Liver (tissue), 9 donors: ENCODE measurements around the gene OR7A17. TPM values are rescaled to one million over a fixed set of nuclear protein-coding genes. Genes with fewer than 3 reads are reported as not detected.

Source experiments
- DNase-seq: peaks from one replicate; pipeline ENCODE4 v3.0.0-alpha.2; 2017; ENCODE audit warnings: low spot score
- H3K27ac ChIP-seq, 2 donors: one replicate each; pipeline ENCODE4 v1.7.0; 2013; ENCODE audit warnings: inconsistent platforms in 2 of 2, low read length in 2 of 2, control low read depth in 1 of 2, low read depth in 1 of 2, mild to moderate bottlenecking in 1 of 2
- H3K27me3 ChIP-seq, 4 donors: one replicate each; pipeline versions ENCODE4 v1.6.1 to v1.7.0; 2013; ENCODE audit warnings: low read length in 3 of 4, inconsistent platforms in 1 of 4, mild to moderate bottlenecking in 1 of 4, moderate library complexity in 1 of 4; ENCODE audit not compliant: control insufficient read depth in 4 of 4, insufficient read depth in 4 of 4
- H3K36me3 ChIP-seq, 4 donors: one replicate each; pipeline versions ENCODE4 v1.6.1 to v1.7.0; 2013; ENCODE audit warnings: low read length in 3 of 4, mild to moderate bottlenecking in 3 of 4, low read depth in 1 of 4, moderate library complexity in 1 of 4; ENCODE audit not compliant: control insufficient read depth in 4 of 4, insufficient read depth in 3 of 4
- H3K4me1 ChIP-seq, 4 donors: one replicate each; pipeline versions ENCODE4 v1.6.1 to v1.7.0; 2013; ENCODE audit warnings: low read length in 3 of 4, mild to moderate bottlenecking in 3 of 4, moderate library complexity in 1 of 4; ENCODE audit not compliant: control insufficient read depth in 4 of 4, insufficient read depth in 4 of 4
- H3K4me3 ChIP-seq, 3 donors: one replicate each; pipeline versions ENCODE4 v1.6.1 to v1.7.0; 2013; ENCODE audit warnings: low read length in 3 of 3, control low read depth in 1 of 3, low read depth in 1 of 3, mild to moderate bottlenecking in 1 of 3
- H3K9ac ChIP-seq, 2 donors: one replicate each; pipeline ENCODE4 v1.7.0; 2013; ENCODE audit warnings: low read length in 2 of 2, mild to moderate bottlenecking in 2 of 2, moderate library complexity in 2 of 2, control low read depth in 1 of 2, low read depth in 1 of 2
- H3K9me3 ChIP-seq, 4 donors: one replicate each; pipeline versions ENCODE4 v1.6.1 to v1.7.0; 2013; ENCODE audit warnings: low read length in 3 of 4; ENCODE audit not compliant: control insufficient read depth in 4 of 4
- CTCF ChIP-seq: fragments of 150-350 bp; IDR thresholded peaks from 2 replicates; pipeline ENCODE4 v1.5.1; 2017; ENCODE audit warnings: improper control_type of control experiment, low read depth, low read length; ENCODE audit not compliant: missing input control
- FOXA2 ChIP-seq: IDR thresholded peaks from 2 replicates; pipeline ENCODE4 v1.6.1; 2016; ENCODE audit warnings: antibody characterized with exemption
- GABPA ChIP-seq, 2 donors: IDR thresholded peaks in 1 of 2; conservative IDR thresholded peaks in 1 of 2; 2 replicates each; pipeline ENCODE4 v1.6.1; 2016; ENCODE audit warnings: antibody characterized with exemption in 2 of 2, mild to moderate bottlenecking in 1 of 2, moderate library complexity in 1 of 2
- HNF4A ChIP-seq, 2 donors: conservative IDR thresholded peaks; 2 replicates each; pipeline ENCODE4 v1.6.1; 2016; ENCODE audit warnings: antibody characterized with exemption in 2 of 2, mild to moderate bottlenecking in 2 of 2
- MAX ChIP-seq: IDR thresholded peaks from 2 replicates; pipeline ENCODE4 v1.6.1; 2016; ENCODE audit warnings: antibody characterized with exemption
- RAD21 ChIP-seq, 2 donors: IDR thresholded peaks; 2 replicates each; pipeline ENCODE4 v1.6.1; 2016; ENCODE audit warnings: antibody characterized with exemption in 2 of 2, mild to moderate bottlenecking in 2 of 2
- RXRA ChIP-seq, 2 donors: IDR thresholded peaks; 2 replicates each; pipeline ENCODE4 v1.6.1; 2017 to 2018; ENCODE audit warnings: antibody characterized with exemption in 2 of 2, mild to moderate bottlenecking in 1 of 2
- SP1 ChIP-seq: IDR thresholded peaks from 2 replicates; pipeline ENCODE4 v1.6.1; 2018; ENCODE audit warnings: antibody characterized with exemption, mild to moderate bottlenecking
- TAF1 ChIP-seq: conservative IDR thresholded peaks from 2 replicates; pipeline ENCODE4 v1.6.1; 2016; ENCODE audit warnings: antibody characterized with exemption, mild to moderate bottlenecking
- YY1 ChIP-seq: IDR thresholded peaks from 2 replicates; pipeline ENCODE4 v1.6.1; 2016; ENCODE audit warnings: antibody characterized with exemption, mild to moderate bottlenecking
- ZBTB33 ChIP-seq: IDR thresholded peaks from 2 replicates; pipeline ENCODE4 v1.6.1; 2016; ENCODE audit warnings: antibody characterized with exemption
- WGBS: extraction: QIAGEN DNeasy Blood & Tissue Kit; methylation state at CpG from one replicate; pipeline ENCODE4 v1.1.7; 2013; 5-methylcytosine and 5-hydroxymethylcytosine counted together
- polyA plus RNA-seq, 2 donors: library from polyadenylated mRNA; stranded (reverse) in 1 of 2; unstranded in 1 of 2; fragments of 200-250 nt in 1 of 2; fragments of >200 nt in 1 of 2; fragmentation: Nextera tagmentation in 1 of 2; extraction: Ambion mirVana in 1 of 2; gene quantifications; one replicate each; pipeline versions ENCODE4 v1.2.1 to v1.2.3, GENCODE V29; 2013 to 2015
- total RNA-seq, 2 donors: library from RNA; depleted of rRNA; stranded (reverse); fragments of >200 nt; gene quantifications; one replicate each; pipeline ENCODE4 v1.2.3, GENCODE V29; 2014
- TF ChIP-seq, protein P1 (sequence below): IDR thresholded peaks from 2 replicates; pipeline ENCODE4 v1.6.1; 2016; ENCODE audit warnings: antibody characterized with exemption
- donor health status: healthy.
- donor health status: healthy.
- donor health status: healthy.
- donor health status: healthy.
- donor health status: healthy.

Gene OR7A17
- total and polyA plus RNA-seq, 4 donors, result not detected

GRCh38 chr19:14890643-14891379, 4.9 kb upstream of the OR7A17 start:
- Histone ChIP-seq H3K27ac (no peak overlapping the region), H3K36me3 (no peaks in the 10 kb centered on the region), H3K27me3 (peaks cover 0 to 4% (median 0%) of the 10 kb centered on the region in 4 donors), H3K9me3 (no peaks in the 10 kb centered on the region), H3K9ac (no peak overlapping the region), H3K4me1 (peaks cover 0 to 4% (median 0%) of the 10 kb centered on the region in 4 donors), H3K4me3 (no peak overlapping the region)
- WGBS, result 50% methylated on average over 10 of the region's 10 CpGs
- no peak for TF ChIP-seq CTCF
- no peak for TF ChIP-seq TAF1
- TF ChIP-seq SP1, result no peak
- TF ChIP-seq FOXA2, result no peak
- no peak for TF ChIP-seq HNF4A (conservative IDR thresholded peaks at IDR 0.05)
- no peak for TF ChIP-seq MAX
- TF ChIP-seq ZBTB33, result no peak
- no peak for TF ChIP-seq GABPA (IDR thresholded peaks at IDR 0.05 in 1 of 2, conservative IDR thresholded peaks at IDR 0.05 in 1 of 2)
- TF ChIP-seq YY1, result no peak
- DNase-seq, result peak; percentile 37

DNA sequence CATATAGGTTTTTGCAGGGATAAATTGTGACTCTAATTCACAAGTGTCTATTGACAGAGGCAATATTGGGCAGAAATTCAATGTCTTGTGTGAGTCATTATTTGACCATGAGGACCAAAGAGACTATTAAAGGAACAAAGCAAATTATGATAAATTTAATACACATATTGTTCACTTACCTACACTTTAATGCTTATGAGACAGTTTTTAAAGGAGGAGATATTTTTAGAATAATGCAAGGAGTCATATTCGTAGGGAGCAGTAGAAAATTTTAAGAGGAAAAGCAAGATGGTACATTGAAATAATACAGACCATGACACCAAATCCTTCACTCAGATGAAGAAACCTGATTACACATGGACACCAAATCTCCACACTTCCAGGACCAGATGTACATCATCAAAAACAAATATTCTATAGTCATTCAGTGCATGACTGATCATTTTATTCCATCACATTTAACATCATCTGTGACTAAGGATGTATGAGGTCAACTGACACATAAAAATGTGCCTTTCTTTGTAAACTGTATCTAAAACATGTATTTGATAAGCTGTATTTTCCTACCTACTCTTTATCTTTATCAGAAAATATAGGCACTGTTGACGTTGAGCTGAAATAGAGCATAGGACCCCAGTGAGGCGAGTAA, 4.2 kb upstream of the OR7A17 start:
- Histone ChIP-seq H3K27me3 (peaks cover 0 to 4% (median 0%) of the 10 kb centered on the region in 4 donors), H3K27ac (no peak overlapping the region), H3K9ac (no peak overlapping the region), H3K9me3 (no peaks in the 10 kb centered on the region), H3K36me3 (no peaks in the 10 kb centered on the region), H3K4me3 (no peak overlapping the region), H3K4me1 (peaks cover 0 to 4% (median 0%) of the 10 kb centered on the region in 4 donors)
- 68% methylated on average over 3 of the region's 3 CpGs for WGBS
- no peak for DNase-seq
- TF ChIP-seq MAX, result no peak
- TF ChIP-seq TAF1, result no peak
- TF ChIP-seq RAD21 (IDR thresholded peaks at IDR 0.05), result no peak
- TF ChIP-seq, protein P1, sequence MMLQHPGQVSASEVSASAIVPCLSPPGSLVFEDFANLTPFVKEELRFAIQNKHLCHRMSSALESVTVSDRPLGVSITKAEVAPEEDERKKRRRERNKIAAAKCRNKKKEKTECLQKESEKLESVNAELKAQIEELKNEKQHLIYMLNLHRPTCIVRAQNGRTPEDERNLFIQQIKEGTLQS, result no peak
- TF ChIP-seq GABPA (IDR thresholded peaks at IDR 0.05 in 1 of 2, conservative IDR thresholded peaks at IDR 0.05 in 1 of 2), result no peak
- no peak for TF ChIP-seq RXRA (IDR thresholded peaks at IDR 0.05)
